Measurements from ENCODE around the gene ACOX3.

- TF ChIP-seq CCAR2 (IDR thresholded peaks at IDR 0.05; ENCODE audit: low read depth, low read length), result no peak
- no peak for TF ChIP-seq E2F4 (CRISPR knock-in tag; IDR thresholded peaks at IDR 0.05; ENCODE audit: low read depth)
- TF ChIP-seq POLR2AphosphoS5 (IDR thresholded peaks at IDR 0.05; ENCODE audit: control insufficient read depth, insufficient read depth, low read depth, low read length), result no peak
- TF ChIP-seq CEBPB (tag; IDR thresholded peaks at IDR 0.05), result no peak
- TF ChIP-seq RBM39 (optimal IDR thresholded peaks at IDR 0.05; ENCODE audit: low read depth, low read length), result no peak
- no peak for TF ChIP-seq CTCF (IDR thresholded peaks at IDR 0.05 in 2 of 3, conservative IDR thresholded peaks at IDR 0.05 in 1 of 3; ENCODE audit: insufficient read depth in 2 of 3, low read depth in 1 of 3, low read length in 3 of 3)
- TF ChIP-seq HDAC2 (IDR thresholded peaks at IDR 0.05), result no peak
- no peak for TF ChIP-seq PCBP2 (IDR thresholded peaks at IDR 0.05; ENCODE audit: low read depth, low read length, poor library complexity, severe bottlenecking)
- TF ChIP-seq ZNF280B (CRISPR knock-in tag; IDR thresholded peaks at IDR 0.05), result no peak
- TF ChIP-seq ZBTB33 (CRISPR knock-in tag; IDR thresholded peaks at IDR 0.05), result no peak
- no peak for TF ChIP-seq TFE3 (CRISPR knock-in tag; IDR thresholded peaks at IDR 0.05)
- no peak for TF ChIP-seq CHD4 (IDR thresholded peaks at IDR 0.05; ENCODE audit: insufficient read depth, insufficient replicate concordance, low read depth, low read length, poor library complexity, severe bottlenecking)
These were observed 36.5 kb downstream of the ACOX3 start for GRCh38 chr4:8403976-8404375.

Data from K562 (cell line).